ENCODE data around the gene SLC36A3.

Gene SLC36A3

GRCh38 chr5:151298063-151298855, 5.3 kb downstream of the SLC36A3 start:
- peak; percentile 3 for DNase-seq

- no peak for DNase-seq
These were observed 6.6 kb downstream of the SLC36A3 start for GRCh38 chr5:151296974-151297373.

DNA sequence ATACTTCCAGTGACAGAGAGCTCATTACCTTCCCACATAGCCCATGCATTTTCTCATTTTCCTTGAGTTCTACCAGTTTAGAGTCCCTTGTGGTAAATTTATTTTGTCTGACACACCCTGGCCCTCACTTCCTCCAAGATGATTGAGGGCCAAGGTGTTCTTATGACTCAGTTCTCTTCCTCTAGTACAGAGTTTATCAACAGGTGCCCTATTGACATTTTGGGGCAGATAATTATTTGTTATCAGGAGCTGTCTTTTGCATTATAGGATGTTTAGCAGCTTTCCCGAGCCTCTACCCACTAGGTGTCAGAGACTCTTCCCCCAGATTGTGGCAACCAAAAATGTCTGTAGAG, 7.1 kb downstream of the SLC36A3 start:
- DNase-seq: no peak

DNA sequence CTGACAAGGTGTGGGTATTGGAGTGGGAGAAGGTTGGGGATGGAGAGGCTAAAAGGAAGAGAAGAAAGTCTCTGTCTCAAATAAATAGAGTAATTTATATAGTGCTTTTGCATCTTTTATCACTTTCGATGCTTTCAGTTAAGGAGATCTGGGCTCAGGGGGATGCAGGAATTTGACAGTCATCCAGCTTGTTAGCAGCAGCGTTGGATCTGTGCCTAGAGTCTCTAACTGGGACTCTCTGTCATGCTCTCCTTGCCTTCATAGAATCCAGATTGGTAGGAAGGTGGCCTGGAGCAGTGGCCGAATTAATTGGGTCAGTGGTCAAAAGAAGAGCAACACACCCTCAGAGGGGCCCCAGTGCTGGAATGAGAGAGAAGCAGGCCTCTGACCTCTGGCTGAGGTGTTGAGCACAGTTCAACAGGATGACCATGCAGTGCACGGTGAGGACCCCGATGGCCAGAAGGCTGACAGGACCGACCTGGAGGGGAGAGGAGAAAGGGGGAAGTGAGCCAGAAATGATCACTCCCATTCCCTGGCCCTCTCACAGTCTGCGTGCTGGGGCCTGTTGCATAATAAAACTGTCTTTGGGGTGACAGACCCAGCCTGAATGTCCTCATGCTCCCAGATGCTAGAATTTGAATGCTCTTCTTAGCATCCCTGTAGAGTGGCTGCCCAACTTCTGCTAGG, 7.6 kb downstream of the SLC36A3 start:
- no peak for DNase-seq

GRCh38 chr5:151295138-151295537, 8.4 kb downstream of the SLC36A3 start:
- DNase-seq: no peak

DNA sequence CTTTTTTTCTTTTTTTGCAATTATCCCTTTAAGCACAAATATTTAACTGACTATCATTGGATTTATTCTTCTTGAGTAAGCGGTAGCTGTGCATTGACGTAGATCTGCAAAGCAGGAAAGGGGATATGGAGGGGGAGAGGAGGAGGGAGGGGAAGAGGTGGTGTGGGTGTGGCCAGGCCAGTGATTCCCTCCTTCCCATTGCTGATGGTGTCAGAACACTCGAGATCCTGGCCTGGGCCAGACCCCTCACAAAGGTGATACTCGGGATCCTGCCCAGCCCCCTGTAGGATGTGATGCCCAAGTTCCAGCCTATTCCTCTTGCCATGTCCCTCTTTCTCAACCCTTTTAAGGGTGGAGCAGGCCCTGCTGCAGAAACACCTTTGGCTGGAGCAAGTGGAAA, 9.9 kb downstream of the SLC36A3 start:
- DNase-seq: no peak

DNA sequence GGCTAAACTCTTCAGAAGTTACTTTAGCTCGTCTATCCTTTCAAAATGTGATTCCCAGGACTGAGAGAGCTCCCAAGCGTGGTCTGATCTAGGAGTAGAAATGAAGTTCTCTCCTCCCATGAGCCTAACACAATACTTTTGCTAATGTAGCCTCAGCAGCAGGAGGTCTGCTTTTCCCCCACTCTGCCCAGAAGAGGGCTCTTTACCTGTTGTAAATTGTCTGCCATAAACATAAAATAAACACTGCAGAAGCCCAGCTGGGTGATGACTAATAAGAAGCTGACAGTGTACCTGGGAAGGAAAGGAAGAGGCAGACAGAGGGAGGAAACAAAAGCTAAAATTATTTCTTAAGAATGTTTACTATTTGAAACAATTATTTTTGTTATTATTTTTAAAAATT, 15.4 kb downstream of the SLC36A3 start:
- no peak for DNase-seq

GRCh38 chr5:151286246-151286645, 17.3 kb downstream of the SLC36A3 start:
- no peak for DNase-seq

DNA sequence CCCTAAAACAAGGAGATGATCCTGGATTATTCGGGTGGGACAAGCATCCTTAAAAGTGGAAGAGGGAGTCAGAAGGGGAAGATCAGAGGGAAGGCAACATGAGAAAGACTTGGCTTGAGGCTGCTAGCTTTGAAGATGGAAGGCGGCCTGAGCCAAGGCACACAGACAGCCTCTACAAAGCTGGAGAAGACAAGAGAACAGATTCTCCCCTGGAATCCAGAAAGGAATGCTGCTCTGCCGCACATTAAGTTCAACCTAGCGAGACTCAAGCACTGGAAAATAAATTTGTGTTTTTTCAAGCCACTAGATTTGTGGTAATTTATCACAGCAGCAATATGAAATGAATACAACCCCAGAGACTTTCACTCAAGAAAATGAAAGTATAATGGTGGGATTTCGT, 17.9 kb downstream of the SLC36A3 start:
- DNase-seq: no peak

DNA sequence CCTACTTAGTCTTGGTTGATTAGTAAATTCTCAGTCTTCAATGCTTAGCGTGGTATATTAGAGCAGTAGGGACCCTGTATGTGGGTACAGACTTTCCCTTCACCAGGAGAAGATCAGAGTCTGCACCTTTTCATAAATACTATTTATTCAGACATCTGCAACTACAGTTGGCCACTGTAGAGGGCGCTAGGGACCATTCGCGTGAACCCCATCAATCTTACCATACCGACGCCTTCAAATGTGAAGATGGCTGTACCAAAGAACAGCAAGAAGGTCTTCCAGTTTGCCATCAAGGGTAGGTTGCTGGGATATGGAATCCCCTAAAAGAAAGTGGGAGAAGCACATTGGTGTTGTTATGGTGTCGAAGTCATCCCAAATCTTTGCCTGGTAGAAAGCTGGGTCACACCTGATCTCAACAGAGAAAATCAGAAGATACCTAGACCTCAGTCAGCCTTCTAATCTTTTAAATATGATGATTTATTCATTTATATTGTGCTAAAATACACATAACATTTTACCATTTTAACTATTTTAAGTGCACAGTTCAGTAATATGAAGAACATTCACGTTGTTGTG, 19.1 kb downstream of the SLC36A3 start:
- no peak for DNase-seq

DNA sequence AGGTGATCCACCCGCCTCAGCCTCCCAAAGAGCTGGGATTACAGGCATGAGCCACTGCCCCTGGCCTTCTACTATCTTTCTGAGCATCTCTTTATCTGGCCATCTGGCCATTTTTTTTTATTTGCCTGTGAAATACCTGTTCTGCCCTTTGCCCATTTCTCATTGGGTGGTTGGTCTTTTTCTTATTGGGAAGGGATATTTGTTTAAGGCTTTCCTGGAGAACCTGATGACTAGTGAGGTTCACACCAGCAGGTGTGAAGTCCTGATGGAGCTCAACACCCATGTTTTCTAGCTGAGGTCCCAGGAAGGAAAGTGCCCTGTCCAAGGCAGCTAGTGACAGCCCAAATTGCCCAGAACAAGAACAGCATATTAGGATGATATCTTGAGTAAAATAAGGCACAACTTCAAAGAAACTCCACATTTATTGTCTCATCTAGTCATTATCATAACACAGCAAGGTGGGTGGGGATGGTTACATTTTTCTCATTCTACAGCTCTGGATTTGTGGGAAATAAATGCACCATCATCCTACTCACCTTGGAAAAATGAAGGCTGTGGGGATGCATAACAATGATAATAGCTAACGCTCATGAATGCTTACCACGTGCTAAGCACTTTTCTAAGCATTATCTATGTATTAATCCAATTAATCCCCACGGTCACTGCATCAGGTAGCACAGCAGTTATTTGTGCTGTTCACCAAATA, 20.3 kb downstream of the SLC36A3 start:
- no peak for DNase-seq

- no peak for DNase-seq
These were observed 22.4 kb downstream of the SLC36A3 start for GRCh38 chr5:151281001-151281639.

GRCh38 chr5:151280443-151280842, 23.1 kb downstream of the SLC36A3 start:
- DNase-seq: no peak

DNA sequence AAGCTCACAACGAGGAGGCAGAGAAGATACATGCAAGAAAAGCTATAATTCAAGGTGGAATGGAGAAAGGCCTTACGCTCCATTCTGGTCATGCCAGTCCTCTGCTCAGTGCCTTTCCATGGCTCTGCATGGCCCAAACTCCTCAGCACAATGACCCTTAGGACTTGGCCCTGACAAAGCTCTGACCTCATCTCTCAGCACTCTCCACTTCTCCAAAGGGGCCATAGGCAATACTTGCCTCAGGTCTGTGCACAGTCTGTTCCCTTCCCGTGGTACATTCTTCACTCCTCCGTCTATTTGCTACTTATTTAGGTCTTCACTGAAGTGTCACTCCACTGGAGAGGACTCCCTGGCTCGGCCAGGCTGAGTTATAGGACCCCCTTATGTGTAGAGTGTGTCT, 24.7 kb downstream of the SLC36A3 start:
- DNase-seq: no peak

DNA sequence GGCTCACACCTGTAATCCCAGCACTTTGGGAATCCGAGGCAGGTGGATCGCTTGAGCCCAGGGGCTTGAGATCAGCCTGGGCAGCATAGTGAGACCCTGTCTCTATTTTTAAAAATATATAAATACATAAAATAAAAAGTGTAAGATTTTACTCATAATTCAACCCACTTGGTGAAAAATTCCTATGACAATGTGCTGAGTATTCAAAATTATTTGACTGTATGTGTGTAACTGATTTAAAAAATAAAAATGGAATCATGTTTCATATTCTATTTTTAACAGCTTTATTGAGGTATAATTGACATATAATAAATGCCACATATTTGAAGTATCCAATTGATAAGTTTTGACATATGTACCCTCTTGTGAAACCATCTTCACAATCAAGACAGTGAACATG, 27.8 kb downstream of the SLC36A3 start:
- DNase-seq: no peak

DNA sequence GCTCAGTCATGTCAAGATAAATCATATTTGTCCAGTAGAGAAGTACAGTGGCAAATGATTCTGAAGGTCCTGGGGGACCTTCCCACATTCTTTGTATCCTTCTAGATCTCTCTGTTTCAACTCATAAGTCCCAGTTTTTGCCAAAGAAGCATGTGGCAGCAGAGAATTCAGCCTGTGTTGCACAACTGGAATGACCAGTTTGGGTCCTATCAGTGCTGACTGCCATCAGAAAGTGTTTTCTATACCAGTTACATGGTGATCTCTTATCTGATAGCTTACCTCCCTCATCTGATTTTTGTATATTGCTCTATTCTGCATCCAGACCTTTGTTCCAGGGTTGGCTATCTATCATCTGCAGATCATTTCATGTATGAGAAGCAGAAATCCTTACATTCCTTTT, 28.9 kb downstream of the SLC36A3 start:
- DNase-seq: no peak

DNA sequence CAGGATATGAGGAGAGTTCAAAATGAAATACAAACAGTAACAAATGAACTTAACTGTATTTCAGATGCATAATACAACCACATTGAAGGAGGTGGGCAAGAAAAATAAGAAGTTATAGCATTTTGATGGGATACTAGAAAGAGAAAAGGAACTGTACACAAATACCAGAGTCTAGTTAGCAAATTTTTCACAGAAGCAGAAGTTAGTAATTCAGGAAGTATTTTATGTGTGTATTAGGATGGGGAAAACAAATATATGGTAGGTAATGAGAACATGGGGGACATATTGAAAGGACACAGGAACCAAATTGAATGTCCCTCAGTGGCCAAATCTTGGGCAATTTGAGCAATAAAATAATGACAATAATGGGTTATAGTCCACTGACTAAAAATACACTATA, 32.2 kb downstream of the SLC36A3 start:
- DNase-seq: no peak

GRCh38 chr5:151270599-151270998, 33.0 kb downstream of the SLC36A3 start:
- DNase-seq: no peak

GRCh38 chr5:151267491-151268260, 35.9 kb downstream of the SLC36A3 start:
- DNase-seq: no peak

- no peak for DNase-seq
These were observed 39.5 kb downstream of the SLC36A3 start for GRCh38 chr5:151264113-151264512.

DNA sequence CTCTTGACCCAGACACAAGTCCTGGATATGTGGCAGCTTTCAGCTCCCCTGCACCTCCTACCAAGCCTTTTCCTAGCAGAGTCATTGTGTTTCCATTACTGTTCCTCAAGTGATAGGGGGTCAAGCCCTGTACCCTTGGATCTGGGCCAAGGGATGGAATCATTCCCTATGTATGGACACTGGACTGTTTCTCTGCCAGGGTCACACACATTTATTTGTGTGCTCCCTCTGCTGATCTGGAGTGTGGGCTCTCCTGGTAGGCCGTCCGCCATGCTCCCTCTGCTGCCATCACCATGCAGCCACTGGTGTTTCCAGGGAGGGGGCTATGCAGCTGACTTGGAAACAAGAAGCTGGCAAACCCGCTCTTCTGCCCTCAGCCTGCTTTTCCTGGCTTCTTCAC, 41.0 kb downstream of the SLC36A3 start:
- DNase-seq: no peak

DNA sequence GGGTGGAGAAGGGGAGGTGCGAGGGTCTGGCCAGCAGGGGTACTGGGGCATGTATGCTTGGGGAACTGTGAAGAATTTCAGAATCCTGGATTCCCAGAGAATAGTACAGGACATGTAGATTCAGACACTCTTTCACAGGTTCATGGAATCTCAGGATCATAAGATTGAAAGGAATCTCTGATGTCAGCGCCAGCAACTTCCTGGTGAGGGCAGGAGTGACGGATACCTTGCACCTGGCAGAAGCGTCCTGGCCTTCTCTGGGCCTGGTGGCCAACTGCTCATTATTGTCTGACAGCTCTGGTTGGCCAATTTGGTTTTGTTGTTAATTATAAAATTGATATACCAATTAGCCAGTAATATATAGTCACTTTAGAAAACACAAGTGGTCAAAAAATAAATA, 43.6 kb downstream of the SLC36A3 start:
- DNase-seq: no peak
